ENCODE results near the gene IFFO2. TPM values are rescaled to one million over a fixed set of nuclear protein-coding genes. Genes with fewer than 3 reads are reported as not detected.

IFFO2 gene
- total RNA-seq, 1 experiment from 2014 or later = 18.7 TPM

DNA sequence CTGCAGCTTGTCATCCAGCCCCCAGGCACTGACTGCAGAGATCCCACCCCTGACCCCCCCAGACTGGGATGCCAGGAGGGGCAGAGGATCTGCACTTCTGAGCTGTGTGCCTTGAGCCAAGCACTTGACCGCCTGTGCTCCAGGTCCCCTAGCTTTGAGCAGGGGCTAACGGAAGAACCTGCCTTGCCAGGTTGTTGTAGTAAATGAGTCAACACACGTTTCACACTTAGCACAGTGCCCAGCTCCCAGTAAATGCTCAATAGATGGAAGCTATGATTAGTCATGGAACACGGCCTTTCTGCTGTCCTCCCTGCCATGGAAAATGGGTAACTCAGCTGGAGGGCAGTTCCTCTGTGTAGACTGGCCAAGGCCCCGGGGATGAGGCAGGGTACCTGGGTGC, 24.1 kb downstream of the IFFO2 start:
- ChIA-PET POLR2A (no interaction called here), CTCF (no interaction called here)
- intact Hi-C loops (cut with micrococcal nuclease; ENCODE audit: unreplicated experiment) = no loop called here
- TF ChIP-seq, protein P1, sequence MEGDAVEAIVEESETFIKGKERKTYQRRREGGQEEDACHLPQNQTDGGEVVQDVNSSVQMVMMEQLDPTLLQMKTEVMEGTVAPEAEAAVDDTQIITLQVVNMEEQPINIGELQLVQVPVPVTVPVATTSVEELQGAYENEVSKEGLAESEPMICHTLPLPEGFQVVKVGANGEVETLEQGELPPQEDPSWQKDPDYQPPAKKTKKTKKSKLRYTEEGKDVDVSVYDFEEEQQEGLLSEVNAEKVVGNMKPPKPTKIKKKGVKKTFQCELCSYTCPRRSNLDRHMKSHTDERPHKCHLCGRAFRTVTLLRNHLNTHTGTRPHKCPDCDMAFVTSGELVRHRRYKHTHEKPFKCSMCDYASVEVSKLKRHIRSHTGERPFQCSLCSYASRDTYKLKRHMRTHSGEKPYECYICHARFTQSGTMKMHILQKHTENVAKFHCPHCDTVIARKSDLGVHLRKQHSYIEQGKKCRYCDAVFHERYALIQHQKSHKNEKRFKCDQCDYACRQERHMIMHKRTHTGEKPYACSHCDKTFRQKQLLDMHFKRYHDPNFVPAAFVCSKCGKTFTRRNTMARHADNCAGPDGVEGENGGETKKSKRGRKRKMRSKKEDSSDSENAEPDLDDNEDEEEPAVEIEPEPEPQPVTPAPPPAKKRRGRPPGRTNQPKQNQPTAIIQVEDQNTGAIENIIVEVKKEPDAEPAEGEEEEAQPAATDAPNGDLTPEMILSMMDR (IDR thresholded peaks at IDR 0.05; ENCODE audit: insufficient read depth in 1 of 2, low read depth in 1 of 2, low read length in 1 of 2, severe bottlenecking in 1 of 2, unreplicated experiment in 1 of 2) = no peak
- Mint-ChIP-seq H3K9me3 (ENCODE audit: unreplicated experiment) (no peaks in the 10 kb centered on the region), H3K4me1 (ENCODE audit: low read depth, unreplicated experiment) (peaks cover 17% of the 10 kb centered on the region), H3K4me3 (ENCODE audit: unreplicated experiment) (no peak overlapping the region), H3K36me3 (ENCODE audit: insufficient read depth, unreplicated experiment) (peaks cover 13% of the 10 kb centered on the region), H3K27me3 (ENCODE audit: insufficient read depth, unreplicated experiment) (no peaks in the 10 kb centered on the region), H3K27ac (ENCODE audit: unreplicated experiment) (no peak overlapping the region)
- BruUV-seq (replicated peaks) = no TSS peak
- no peak for DNase-seq
- H3K4me1 ChIP-seq = peaks cover 11% of the 10 kb centered on the region
- no peaks in the 10 kb centered on the region for H3K9me3 ChIP-seq
- H3K27me3 ChIP-seq (replicated peaks; ENCODE audit: control insufficient read depth, insufficient read depth, low read length) = no peaks in the 10 kb centered on the region
- H3K36me3 ChIP-seq (ENCODE audit: control insufficient read depth, insufficient read depth, low read length) = no peaks in the 10 kb centered on the region
- H3K4me3 ChIP-seq (ENCODE audit: low read depth, low read length) = no peak overlapping the region

DNA sequence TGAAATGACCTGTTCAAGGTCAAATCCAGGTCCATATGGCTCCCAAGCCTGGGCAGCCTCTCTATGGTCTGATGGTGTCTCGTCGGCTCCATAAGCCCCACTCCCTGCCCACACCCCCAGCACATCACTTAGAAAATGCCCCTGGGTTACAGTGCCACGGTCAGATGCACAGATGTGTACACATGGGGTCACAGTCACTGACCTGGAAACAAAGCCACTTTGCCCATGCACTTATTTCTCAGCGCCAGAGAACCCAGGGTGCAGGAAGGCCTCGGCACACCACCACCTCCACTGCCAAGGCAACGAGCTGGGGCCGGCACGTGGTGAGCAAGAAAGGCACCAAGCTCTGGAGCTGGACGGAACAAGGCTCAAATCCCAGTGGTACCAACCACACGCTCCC, 24.7 kb downstream of the IFFO2 start:
- no peak overlapping the region for H3K27ac Mint-ChIP-seq (ENCODE audit: unreplicated experiment)
- peaks cover 10% of the 10 kb centered on the region for H3K4me1 Mint-ChIP-seq (ENCODE audit: low read depth, unreplicated experiment)
- no TSS peak for BruUV-seq (replicated peaks)
- H3K9me3 ChIP-seq = no peaks in the 10 kb centered on the region
- no peak overlapping the region for H3K4me3 ChIP-seq (ENCODE audit: low read depth, low read length)
- no peaks in the 10 kb centered on the region for H3K36me3 ChIP-seq (ENCODE audit: control insufficient read depth, insufficient read depth, low read length)
- POLR2A ChIA-PET = no interaction called here
- no peaks in the 10 kb centered on the region for H3K9me3 Mint-ChIP-seq (ENCODE audit: unreplicated experiment)
- no peak overlapping the region for H3K4me3 Mint-ChIP-seq (ENCODE audit: unreplicated experiment)
- H3K27me3 Mint-ChIP-seq (ENCODE audit: insufficient read depth, unreplicated experiment) = no peaks in the 10 kb centered on the region
- peaks cover 9% of the 10 kb centered on the region for H3K36me3 Mint-ChIP-seq (ENCODE audit: insufficient read depth, unreplicated experiment)
- H3K27me3 ChIP-seq (replicated peaks; ENCODE audit: control insufficient read depth, insufficient read depth, low read length) = no peaks in the 10 kb centered on the region
- TF ChIP-seq, protein P1 (IDR thresholded peaks at IDR 0.05; ENCODE audit: insufficient read depth in 1 of 2, low read depth in 1 of 2, low read length in 1 of 2, severe bottlenecking in 1 of 2, unreplicated experiment in 1 of 2) = no peak
- intact Hi-C loops (cut with micrococcal nuclease; ENCODE audit: unreplicated experiment) = no loop called here
- no peak for DNase-seq
- CTCF ChIA-PET = no interaction called here
- peaks cover 6% of the 10 kb centered on the region for H3K4me1 ChIP-seq

DNA sequence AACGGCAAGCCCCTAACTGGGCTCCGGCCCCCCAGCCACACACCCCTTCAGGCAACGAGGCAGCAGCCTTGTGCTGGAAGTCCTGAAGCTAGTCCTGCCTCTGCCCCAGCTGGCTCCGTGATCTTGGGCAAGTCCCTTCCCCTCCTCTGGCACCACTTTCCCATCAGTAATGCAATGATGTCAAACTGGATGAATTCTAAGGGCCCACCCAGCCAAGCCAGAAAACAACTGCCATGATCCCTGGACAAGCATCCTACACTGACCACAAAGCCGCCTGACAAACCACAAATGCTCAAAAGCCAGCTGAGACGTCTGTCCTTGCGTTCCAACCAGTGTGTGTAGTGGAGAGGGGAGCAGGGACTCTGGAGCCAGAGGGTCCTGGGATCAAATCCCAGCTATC, 26.8 kb downstream of the IFFO2 start:
- no peaks in the 10 kb centered on the region for H3K4me1 ChIP-seq
- no peak overlapping the region for H3K4me3 Mint-ChIP-seq (ENCODE audit: unreplicated experiment)
- no peak for DNase-seq

More for the DNA sequence above, 26.8 kb downstream of the IFFO2 start:
- no peaks in the 10 kb centered on the region for H3K36me3 ChIP-seq (ENCODE audit: control insufficient read depth, insufficient read depth, low read length)
- CTCF ChIA-PET = interaction anchor here (1.3 kb wide), 1 partner anchor 16 kb away, joined by 3 read pairs; no protein-coding TSS in a partner anchor
- BruUV-seq (replicated peaks) = no TSS peak
- H3K4me3 ChIP-seq (ENCODE audit: low read depth, low read length) = no peak overlapping the region
- Mint-ChIP-seq H3K4me1 (ENCODE audit: low read depth, unreplicated experiment) (no peaks in the 10 kb centered on the region), H3K9me3 (ENCODE audit: unreplicated experiment) (no peaks in the 10 kb centered on the region), H3K36me3 (ENCODE audit: insufficient read depth, unreplicated experiment) (no peaks in the 10 kb centered on the region), H3K27ac (ENCODE audit: unreplicated experiment) (no peak overlapping the region), H3K27me3 (ENCODE audit: insufficient read depth, unreplicated experiment) (no peaks in the 10 kb centered on the region)
- no peaks in the 10 kb centered on the region for H3K9me3 ChIP-seq
- intact Hi-C loops (cut with micrococcal nuclease; ENCODE audit: unreplicated experiment) = no loop called here
- TF ChIP-seq, protein P1 (IDR thresholded peaks at IDR 0.05; ENCODE audit: insufficient read depth in 1 of 2, low read depth in 1 of 2, low read length in 1 of 2, severe bottlenecking in 1 of 2, unreplicated experiment in 1 of 2) = no peak
- no peaks in the 10 kb centered on the region for H3K27me3 ChIP-seq (replicated peaks; ENCODE audit: control insufficient read depth, insufficient read depth, low read length)
- POLR2A ChIA-PET = no interaction called here
